ENCODE data around the gene GHR. TPM values are rescaled to one million over a fixed set of nuclear protein-coding genes. Genes with fewer than 3 reads are reported as not detected.
"Not testable (repeated sequence)": the region's sequence is repeated elsewhere in the genome, so short reads cannot be mapped to it uniquely, and the experiment has no call there.

GHR gene
- total RNA-seq, 2 donors from 2014 or later: 0.27 to 1.2 TPM

- Mint-ChIP-seq H3K4me1 (no peaks in the 10 kb centered on the region), H3K27ac (no peak overlapping the region), H3K27me3 (ENCODE audit: insufficient read depth) (no peaks in the 10 kb centered on the region), H3K4me3 (no peak overlapping the region), H3K9me3 (no peaks in the 10 kb centered on the region), H3K36me3 (ENCODE audit: low read depth) (no peaks in the 10 kb centered on the region)
- DNase-seq: no peak
- Histone ChIP-seq H3K27ac (ENCODE audit: low read depth, low read length) (no peak overlapping the region), H3K4me1 (ENCODE audit: control insufficient read depth, insufficient read depth, low read length) (no peaks in the 10 kb centered on the region), H3K4me3 (ENCODE audit: low read length) (no peak overlapping the region), H3K27me3 (ENCODE audit: control insufficient read depth, insufficient read depth, low read length, poor library complexity, severe bottlenecking) (no peaks in the 10 kb centered on the region), H3K9ac (ENCODE audit: extremely low read depth, low read length, poor library complexity, severe bottlenecking) (no peak overlapping the region), H3K36me3 (ENCODE audit: control insufficient read depth, insufficient read depth, low read length) (no peaks in the 10 kb centered on the region), H3K9me3 (ENCODE audit: control insufficient read depth, low read length) (no peaks in the 10 kb centered on the region)
- 88 to 93% methylated on average over 2 of the region's 2 CpGs for WGBS, 2 experiments (ENCODE audit: insufficient coverage in 1 of 2, insufficient read length in 1 of 2)
- TF ChIP-seq CTCF (conservative IDR thresholded peaks at IDR 0.05): no peak
These were observed 295.8 kb downstream of the GHR start for GRCh38 chr5:42719034-42719433.

- no peaks in the 10 kb centered on the region for H3K4me1 Mint-ChIP-seq
- TF ChIP-seq CTCF (conservative IDR thresholded peaks at IDR 0.05): no peak
- H3K9me3 Mint-ChIP-seq: no peaks in the 10 kb centered on the region
- H3K27me3 ChIP-seq (ENCODE audit: control insufficient read depth, insufficient read depth, low read length, poor library complexity, severe bottlenecking): no peaks in the 10 kb centered on the region
- no peaks in the 10 kb centered on the region for H3K36me3 ChIP-seq (ENCODE audit: control insufficient read depth, insufficient read depth, low read length)
- no peaks in the 10 kb centered on the region for H3K4me1 ChIP-seq (ENCODE audit: control insufficient read depth, insufficient read depth, low read length)
- H3K27me3 Mint-ChIP-seq (ENCODE audit: insufficient read depth): no peaks in the 10 kb centered on the region
- no peak for DNase-seq
- no peak overlapping the region for H3K4me3 ChIP-seq (ENCODE audit: low read length)
- H3K9ac ChIP-seq (ENCODE audit: extremely low read depth, low read length, poor library complexity, severe bottlenecking): no peak overlapping the region
- 95% methylated on average over 4 to 6 of the region's 6 CpGs for WGBS, 2 experiments (ENCODE audit: insufficient coverage in 1 of 2, insufficient read length in 1 of 2)
- H3K27ac Mint-ChIP-seq: no peak overlapping the region
- H3K36me3 Mint-ChIP-seq (ENCODE audit: low read depth): no peaks in the 10 kb centered on the region
- no peaks in the 10 kb centered on the region for H3K9me3 ChIP-seq (ENCODE audit: control insufficient read depth, low read length)
- no peak overlapping the region for H3K27ac ChIP-seq (ENCODE audit: low read depth, low read length)
- H3K4me3 Mint-ChIP-seq: no peak overlapping the region
These were observed 297.0 kb downstream of the GHR start for GRCh38 chr5:42720251-42720650.

GRCh38 chr5:42721484-42721883 is 298.2 kb downstream of the GHR start:
- H3K27me3 ChIP-seq (ENCODE audit: control insufficient read depth, insufficient read depth, low read length, poor library complexity, severe bottlenecking): no peaks in the 10 kb centered on the region
- DNase-seq: no peak
- Mint-ChIP-seq H3K9me3 (no peaks in the 10 kb centered on the region), H3K27me3 (ENCODE audit: insufficient read depth) (no peaks in the 10 kb centered on the region), H3K36me3 (ENCODE audit: low read depth) (no peaks in the 10 kb centered on the region), H3K27ac (no peak overlapping the region), H3K4me3 (no peak overlapping the region), H3K4me1 (no peaks in the 10 kb centered on the region)
- H3K4me1 ChIP-seq (ENCODE audit: control insufficient read depth, insufficient read depth, low read length): no peaks in the 10 kb centered on the region
- H3K36me3 ChIP-seq (ENCODE audit: control insufficient read depth, insufficient read depth, low read length): no peaks in the 10 kb centered on the region
- H3K4me3 ChIP-seq (ENCODE audit: low read length): no peak overlapping the region
- H3K9me3 ChIP-seq (ENCODE audit: control insufficient read depth, low read length): no peaks in the 10 kb centered on the region
- TF ChIP-seq CTCF (conservative IDR thresholded peaks at IDR 0.05): no peak
- no peak overlapping the region for H3K9ac ChIP-seq (ENCODE audit: extremely low read depth, low read length, poor library complexity, severe bottlenecking)
- no peak overlapping the region for H3K27ac ChIP-seq (ENCODE audit: low read depth, low read length)

GRCh38 chr5:42734531-42735058 is 311.4 kb downstream of the GHR start:
- Mint-ChIP-seq H3K27ac (peak overlapping the region; percentile 48), H3K4me3 (peak overlapping the region; percentile 44), H3K9me3 (peaks cover 10% of the 10 kb centered on the region)
- DNase-seq; H3K27me3 ChIP-seq (ENCODE audit: control insufficient read depth, insufficient read depth, low read length, poor library complexity, severe bottlenecking); H3K4me1 ChIP-seq (ENCODE audit: control insufficient read depth, insufficient read depth, low read length); H3K36me3 Mint-ChIP-seq (ENCODE audit: low read depth); H3K9ac ChIP-seq (ENCODE audit: extremely low read depth, low read length, poor library complexity, severe bottlenecking); H3K9me3 ChIP-seq (ENCODE audit: control insufficient read depth, low read length); H3K4me3 ChIP-seq (ENCODE audit: low read length); H3K36me3 ChIP-seq (ENCODE audit: control insufficient read depth, insufficient read depth, low read length); H3K4me1 Mint-ChIP-seq; H3K27me3 Mint-ChIP-seq (ENCODE audit: insufficient read depth); H3K27ac ChIP-seq (ENCODE audit: low read depth, low read length): not testable (repeated sequence)
- 95% methylated on average over 14 of the region's 24 CpGs; no CpG with 5 or more reads in 1 of the 2 experiments for WGBS, 2 experiments (ENCODE audit: insufficient coverage in 1 of 2, insufficient read length in 1 of 2)
